ENCODE results near the gene PIAS3.

- TF ChIP-seq POLR2A (IDR thresholded peaks at IDR 0.05; ENCODE audit: low read depth, low read length) (peak; percentile 45; the same call in 1 of the 2 replicates), POLR2AphosphoS5 (IDR thresholded peaks at IDR 0.05; ENCODE audit: low read depth, low read length) (peak; percentile 68; the same call in 1 of the 2 replicates)
These were observed 13.2 kb downstream of the PIAS3 start, which contains the start of gene NUDT17 for GRCh38 chr1:145845514-145846161.

Measured in GM12892 (cell line).